ENCODE data around the gene POLE. TPM values are rescaled to one million over a fixed set of nuclear protein-coding genes. Genes with fewer than 3 reads are reported as not detected.

Gene POLE
- total and polyA plus RNA-seq, 2 donors (not counting 1 experiment from before 2014, with no cell fraction given): 6.2 to 9.6 TPM

DNA sequence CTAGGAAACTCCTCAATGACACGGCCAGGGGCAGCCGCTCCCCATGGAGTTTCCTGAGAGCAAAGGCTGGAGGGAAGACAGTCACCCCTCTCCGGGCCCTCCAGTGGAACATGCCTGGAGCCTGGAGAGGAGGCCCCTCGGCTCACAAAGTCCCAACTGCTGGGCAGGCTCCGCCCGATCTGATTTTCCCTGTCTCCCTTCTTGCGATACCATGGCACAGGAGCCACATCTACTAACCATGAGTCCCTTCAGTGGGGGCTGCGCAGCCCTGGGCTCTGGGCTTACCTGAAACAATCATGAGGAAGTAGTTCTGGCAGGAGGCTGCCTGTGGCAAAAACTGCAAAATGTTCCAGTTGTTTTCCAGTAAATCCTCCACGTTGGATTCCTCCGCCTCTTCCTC is 53.2 kb downstream of the POLE start:
- Histone ChIP-seq H3K4me1 (ENCODE audit: control insufficient read depth, extremely low read depth, insufficient read depth, low read length) (no peaks in the 10 kb centered on the region), H2AFZ (ENCODE audit: low read length) (no peak overlapping the region), H3K27ac (ENCODE audit: insufficient read depth, low read length) (no peak overlapping the region), H3K4me3 (replicated peaks in 1 of 4; ENCODE audit: control extremely low read depth in 1 of 4, insufficient read depth in 1 of 4, low read depth in 3 of 4, low read length in 4 of 4) (no peak overlapping the region), H3K9me3 (ENCODE audit: control insufficient read depth, insufficient read depth, low read depth, low read length) (no peaks in the 10 kb centered on the region), H4K20me1 (ENCODE audit: control insufficient read depth, extremely low read depth, insufficient read depth, low read length) (no peaks in the 10 kb centered on the region), H3K79me2 (ENCODE audit: control insufficient read depth, insufficient read depth, low read length) (no peaks in the 10 kb centered on the region), H3K27me3 (ENCODE audit: control insufficient read depth, insufficient read depth, low read length) (no peaks in the 10 kb centered on the region), H3K9ac (ENCODE audit: insufficient read depth, low read length) (no peak overlapping the region), H3K4me2 (ENCODE audit: extremely low read depth, insufficient read depth, low read length) (no peak overlapping the region), H3K36me3 (ENCODE audit: control insufficient read depth, insufficient read depth, low read length) (peaks cover 17% of the 10 kb centered on the region)
- no peak for DNase-seq (ENCODE audit: low read depth in 2 of 2)
- TF ChIP-seq EZH2 (IDR thresholded peaks at IDR 0.05; ENCODE audit: low read length, missing control alignments): no peak
- TF ChIP-seq, protein P1, sequence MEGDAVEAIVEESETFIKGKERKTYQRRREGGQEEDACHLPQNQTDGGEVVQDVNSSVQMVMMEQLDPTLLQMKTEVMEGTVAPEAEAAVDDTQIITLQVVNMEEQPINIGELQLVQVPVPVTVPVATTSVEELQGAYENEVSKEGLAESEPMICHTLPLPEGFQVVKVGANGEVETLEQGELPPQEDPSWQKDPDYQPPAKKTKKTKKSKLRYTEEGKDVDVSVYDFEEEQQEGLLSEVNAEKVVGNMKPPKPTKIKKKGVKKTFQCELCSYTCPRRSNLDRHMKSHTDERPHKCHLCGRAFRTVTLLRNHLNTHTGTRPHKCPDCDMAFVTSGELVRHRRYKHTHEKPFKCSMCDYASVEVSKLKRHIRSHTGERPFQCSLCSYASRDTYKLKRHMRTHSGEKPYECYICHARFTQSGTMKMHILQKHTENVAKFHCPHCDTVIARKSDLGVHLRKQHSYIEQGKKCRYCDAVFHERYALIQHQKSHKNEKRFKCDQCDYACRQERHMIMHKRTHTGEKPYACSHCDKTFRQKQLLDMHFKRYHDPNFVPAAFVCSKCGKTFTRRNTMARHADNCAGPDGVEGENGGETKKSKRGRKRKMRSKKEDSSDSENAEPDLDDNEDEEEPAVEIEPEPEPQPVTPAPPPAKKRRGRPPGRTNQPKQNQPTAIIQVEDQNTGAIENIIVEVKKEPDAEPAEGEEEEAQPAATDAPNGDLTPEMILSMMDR (conservative IDR thresholded peaks at IDR 0.05 in 1 of 2, IDR thresholded peaks at IDR 0.05 in 1 of 2; ENCODE audit: low read depth in 1 of 2, low read length in 2 of 2): no peak

DNA sequence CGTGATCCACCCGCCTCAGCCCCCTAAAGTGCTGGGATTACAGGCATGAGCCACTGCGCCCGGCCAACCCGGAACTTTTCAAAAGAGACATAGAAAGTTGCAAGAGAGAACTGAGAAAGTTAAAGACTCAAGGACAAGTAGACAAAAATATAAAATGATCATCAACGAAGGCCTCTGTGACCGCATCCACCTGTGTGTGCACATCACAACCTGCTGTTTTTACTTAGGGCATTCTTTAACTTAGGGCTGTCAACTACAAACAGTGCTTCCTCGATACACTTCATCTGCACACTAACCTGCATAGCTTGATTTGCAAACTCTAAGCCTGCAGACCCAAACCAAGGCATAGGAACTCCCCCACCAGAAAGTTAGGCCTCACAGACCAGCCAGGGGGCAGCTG is 53.7 kb downstream of the POLE start:
- H3K4me3 ChIP-seq (replicated peaks in 1 of 4; ENCODE audit: control extremely low read depth in 1 of 4, insufficient read depth in 1 of 4, low read depth in 3 of 4, low read length in 4 of 4): no peak overlapping the region
- DNase-seq (ENCODE audit: low read depth in 2 of 2): no peak
- no peak overlapping the region for H2AFZ ChIP-seq (ENCODE audit: low read length)
- no peaks in the 10 kb centered on the region for H4K20me1 ChIP-seq (ENCODE audit: control insufficient read depth, extremely low read depth, insufficient read depth, low read length)
- H3K4me2 ChIP-seq (ENCODE audit: extremely low read depth, insufficient read depth, low read length): no peak overlapping the region
- no peaks in the 10 kb centered on the region for H3K4me1 ChIP-seq (ENCODE audit: control insufficient read depth, extremely low read depth, insufficient read depth, low read length)
- H3K27ac ChIP-seq (ENCODE audit: insufficient read depth, low read length): no peak overlapping the region
- no peaks in the 10 kb centered on the region for H3K9me3 ChIP-seq (ENCODE audit: control insufficient read depth, insufficient read depth, low read depth, low read length)
- no peak overlapping the region for H3K9ac ChIP-seq (ENCODE audit: insufficient read depth, low read length)
- H3K79me2 ChIP-seq (ENCODE audit: control insufficient read depth, insufficient read depth, low read length): no peaks in the 10 kb centered on the region
- TF ChIP-seq, protein P1 (conservative IDR thresholded peaks at IDR 0.05 in 1 of 2, IDR thresholded peaks at IDR 0.05 in 1 of 2; ENCODE audit: low read depth in 1 of 2, low read length in 2 of 2): no peak
- no peak for TF ChIP-seq EZH2 (IDR thresholded peaks at IDR 0.05; ENCODE audit: low read length, missing control alignments)
- peaks cover 17% of the 10 kb centered on the region for H3K36me3 ChIP-seq (ENCODE audit: control insufficient read depth, insufficient read depth, low read length)
- no peaks in the 10 kb centered on the region for H3K27me3 ChIP-seq (ENCODE audit: control insufficient read depth, insufficient read depth, low read length)

DNA sequence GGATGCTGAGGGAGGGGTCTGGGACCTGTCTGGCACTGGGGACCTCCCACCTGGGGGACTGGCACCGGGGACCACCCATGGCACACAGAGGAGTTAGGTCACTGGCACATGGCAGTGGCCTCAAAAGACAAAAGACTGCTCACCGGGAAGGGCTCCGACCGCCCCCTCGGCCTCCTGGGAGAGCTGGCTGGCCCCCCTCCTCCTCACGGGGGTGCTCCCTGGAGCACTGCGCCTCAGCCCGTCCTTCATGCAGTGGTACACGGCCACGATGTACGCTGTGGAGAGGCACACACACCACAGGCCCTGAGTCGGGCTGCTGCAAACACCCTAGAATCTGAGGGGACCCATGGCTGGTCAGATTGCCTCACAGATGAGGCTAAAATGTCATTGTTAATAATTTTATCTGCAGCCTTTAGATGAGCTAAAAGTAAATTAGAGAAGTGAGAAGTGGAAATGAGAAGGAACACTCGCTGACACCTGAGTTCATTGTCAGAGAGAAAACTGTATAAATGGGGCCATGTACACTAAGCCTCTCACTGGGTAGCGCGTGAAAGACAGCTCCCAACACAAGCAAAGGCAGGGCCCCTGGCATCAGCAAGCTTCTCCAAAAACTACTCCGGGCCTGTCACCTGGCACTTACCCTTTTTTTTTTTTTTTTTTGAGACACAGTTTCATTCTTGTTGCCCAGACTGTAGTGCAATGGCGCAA is 54.5 kb downstream of the POLE start:
- H3K36me3 ChIP-seq (ENCODE audit: control insufficient read depth, insufficient read depth, low read length): peaks cover 17% of the 10 kb centered on the region
- no peak overlapping the region for H3K27ac ChIP-seq (ENCODE audit: insufficient read depth, low read length)

More for the DNA sequence above, 54.5 kb downstream of the POLE start:
- H3K4me3 ChIP-seq (replicated peaks in 1 of 4; ENCODE audit: control extremely low read depth in 1 of 4, insufficient read depth in 1 of 4, low read depth in 3 of 4, low read length in 4 of 4): no peak overlapping the region
- TF ChIP-seq, protein P1 (conservative IDR thresholded peaks at IDR 0.05 in 1 of 2, IDR thresholded peaks at IDR 0.05 in 1 of 2; ENCODE audit: low read depth in 1 of 2, low read length in 2 of 2): no peak
- no peak for TF ChIP-seq EZH2 (IDR thresholded peaks at IDR 0.05; ENCODE audit: low read length, missing control alignments)
- H3K27me3 ChIP-seq (ENCODE audit: control insufficient read depth, insufficient read depth, low read length): no peaks in the 10 kb centered on the region
- no peaks in the 10 kb centered on the region for H3K4me1 ChIP-seq (ENCODE audit: control insufficient read depth, extremely low read depth, insufficient read depth, low read length)
- DNase-seq (ENCODE audit: low read depth in 2 of 2): no peak
- no peaks in the 10 kb centered on the region for H3K9me3 ChIP-seq (ENCODE audit: control insufficient read depth, insufficient read depth, low read depth, low read length)
- no peaks in the 10 kb centered on the region for H3K79me2 ChIP-seq (ENCODE audit: control insufficient read depth, insufficient read depth, low read length)
- H3K9ac ChIP-seq (ENCODE audit: insufficient read depth, low read length): no peak overlapping the region
- H4K20me1 ChIP-seq (ENCODE audit: control insufficient read depth, extremely low read depth, insufficient read depth, low read length): no peaks in the 10 kb centered on the region
- no peak overlapping the region for H2AFZ ChIP-seq (ENCODE audit: low read length)
- no peak overlapping the region for H3K4me2 ChIP-seq (ENCODE audit: extremely low read depth, insufficient read depth, low read length)

All from fibroblast of lung (primary cell).